NCI-H2227 treated with DMSO at 0.1 percent for 48 hours (cell line): Measurements from ENCODE around the gene ANKRD11.
"Not testable (repeated sequence)": the region's sequence is repeated elsewhere in the genome, so short reads cannot be mapped to it uniquely, and the experiment has no call there.

ENCODE experiments used
- DNase-seq: peaks from one replicate; lab custom pipeline; 2025; lab: John Stamatoyannopoulos, UW

ANKRD11 gene

DNA sequence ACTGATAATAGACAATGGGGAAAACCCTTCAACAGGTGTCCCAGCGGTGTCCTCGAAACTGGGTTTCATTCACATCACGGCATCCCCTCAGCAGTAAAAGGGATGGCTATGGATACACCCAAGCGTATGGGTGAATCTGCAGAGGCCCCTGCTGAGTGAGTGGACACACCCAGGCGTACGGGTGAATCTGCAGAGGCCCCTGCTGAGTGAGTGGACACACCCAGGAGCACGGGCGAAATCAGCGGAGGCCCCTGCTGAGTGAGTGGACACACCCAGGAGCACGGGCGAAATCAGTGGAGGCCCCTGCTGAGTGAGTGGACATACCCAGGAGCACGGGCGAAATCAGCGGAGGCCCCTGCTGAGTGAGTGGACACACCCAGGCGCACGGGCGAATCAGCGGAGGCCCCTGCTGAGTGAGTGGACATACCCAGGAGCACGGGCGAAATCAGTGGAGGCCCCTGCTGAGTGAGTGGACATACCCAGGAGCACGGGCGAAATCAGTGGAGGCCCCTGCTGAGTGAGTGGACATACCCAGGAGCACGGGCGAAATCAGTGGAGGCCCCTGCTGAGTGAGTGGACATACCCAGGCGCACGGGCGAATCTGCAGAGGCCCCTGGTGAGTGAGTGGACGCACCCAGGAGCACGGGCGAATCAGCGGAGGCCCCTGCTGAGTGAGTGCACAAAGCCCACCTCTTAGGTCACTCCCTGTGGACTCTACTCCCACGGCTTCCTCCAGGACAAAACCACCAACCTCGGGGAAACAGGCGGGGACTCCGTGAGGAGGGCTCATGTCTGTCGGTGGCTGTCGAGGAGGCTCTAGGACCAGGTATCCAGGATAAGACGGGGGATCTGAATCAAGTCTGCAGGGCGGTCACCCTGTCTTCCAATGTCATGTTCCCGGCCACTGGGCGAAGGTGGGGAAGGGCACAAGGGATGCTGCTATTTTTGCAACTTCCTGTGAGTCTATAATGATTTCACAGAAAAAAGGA, 161.7 kb downstream of the ANKRD11 start:
- DNase-seq, result not testable (repeated sequence)

DNA sequence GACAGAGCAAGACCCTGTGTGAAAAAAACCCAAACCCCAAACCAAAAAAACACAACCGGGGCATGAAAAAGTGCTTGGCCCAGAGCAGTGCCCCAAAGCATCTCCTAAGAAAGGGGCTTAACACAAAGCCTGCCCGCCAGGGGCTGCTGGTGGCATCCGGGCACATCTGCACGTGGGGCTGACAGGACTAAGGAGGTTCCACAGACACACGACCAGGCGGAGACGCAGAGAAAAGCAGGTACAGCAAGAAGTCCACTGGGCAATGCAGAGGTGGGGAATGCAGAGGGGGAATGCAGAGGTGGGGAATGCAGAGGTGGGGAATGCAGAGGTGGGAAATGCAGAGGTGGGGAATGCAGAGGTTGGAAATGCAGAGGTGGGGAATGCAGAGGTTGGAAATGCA, 163.6 kb downstream of the ANKRD11 start:
- DNase-seq, result no peak

DNA sequence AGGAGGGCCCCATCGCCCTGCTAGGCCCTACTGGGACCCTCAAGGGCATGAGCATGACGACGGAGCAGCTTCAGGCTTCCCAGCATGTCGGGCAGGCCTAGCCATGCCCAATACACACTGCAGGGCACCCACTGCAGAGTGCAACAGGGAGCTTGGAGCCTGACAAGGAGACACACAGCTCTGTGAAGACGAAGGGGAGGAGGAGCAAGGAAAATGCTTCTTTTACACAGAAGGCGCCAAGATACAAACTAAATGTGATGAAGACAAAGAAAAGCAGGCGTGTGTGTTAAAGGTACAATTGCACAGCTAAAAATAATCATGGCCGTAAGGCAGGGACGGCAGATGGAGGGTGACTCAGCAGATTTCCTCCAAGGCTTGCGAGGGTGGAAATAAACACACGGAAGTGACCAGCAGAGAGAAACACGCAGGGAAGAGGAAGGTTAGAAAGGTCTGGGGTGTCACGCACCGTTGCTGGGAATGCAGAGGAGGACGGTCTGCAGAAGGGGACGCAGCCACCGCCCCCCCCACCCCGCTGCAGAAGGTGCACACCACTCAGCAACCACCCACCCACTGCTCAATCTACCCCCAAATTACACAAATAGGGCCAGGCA, 164.4 kb downstream of the ANKRD11 start:
- DNase-seq, result peak; percentile 34

DNA sequence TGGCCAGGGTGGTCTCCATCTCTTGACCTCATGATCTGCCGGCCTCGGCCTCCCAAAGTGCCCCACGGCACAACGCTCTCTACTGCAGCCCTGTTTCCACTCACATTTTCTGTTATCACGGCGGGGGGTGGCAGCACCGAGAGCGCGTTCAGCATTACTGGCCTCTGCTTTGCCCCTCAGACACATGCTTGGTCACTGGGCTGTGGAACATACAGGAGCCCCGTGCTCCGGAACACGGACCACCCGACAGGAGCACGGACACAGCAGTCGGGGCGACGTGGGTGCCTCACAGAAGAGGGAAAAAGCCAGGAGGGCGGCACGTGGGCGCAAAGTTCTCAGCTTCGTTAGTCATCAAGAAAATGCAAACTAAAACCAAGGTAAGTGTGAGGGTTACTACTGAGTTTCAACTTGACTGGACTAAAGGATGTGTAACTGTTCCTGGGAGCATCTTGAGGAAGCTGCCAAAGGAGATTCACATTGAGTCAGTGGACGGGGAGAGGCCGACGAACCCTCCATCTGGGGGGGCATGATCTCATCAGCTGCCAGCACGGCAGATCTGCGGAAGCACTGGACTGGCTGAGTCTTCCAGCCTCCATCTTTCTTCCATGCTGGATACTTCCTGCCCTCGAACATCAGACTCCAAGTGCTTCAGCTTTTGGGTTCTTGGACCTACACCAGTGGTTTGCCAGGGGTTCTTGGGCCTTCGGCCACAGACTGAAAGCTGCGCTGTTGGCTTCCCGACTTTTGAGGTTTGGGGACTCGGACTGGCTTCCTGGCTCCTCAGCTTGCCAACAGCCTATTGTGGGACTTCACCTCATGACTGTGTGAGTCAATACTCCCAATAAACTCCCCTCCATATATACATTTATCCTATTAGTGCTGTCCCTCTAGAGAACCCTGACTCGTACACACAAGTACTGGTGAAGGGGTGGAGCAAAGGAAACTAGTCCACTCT, 166.0 kb downstream of the ANKRD11 start:
- DNase-seq, result no peak

DNA sequence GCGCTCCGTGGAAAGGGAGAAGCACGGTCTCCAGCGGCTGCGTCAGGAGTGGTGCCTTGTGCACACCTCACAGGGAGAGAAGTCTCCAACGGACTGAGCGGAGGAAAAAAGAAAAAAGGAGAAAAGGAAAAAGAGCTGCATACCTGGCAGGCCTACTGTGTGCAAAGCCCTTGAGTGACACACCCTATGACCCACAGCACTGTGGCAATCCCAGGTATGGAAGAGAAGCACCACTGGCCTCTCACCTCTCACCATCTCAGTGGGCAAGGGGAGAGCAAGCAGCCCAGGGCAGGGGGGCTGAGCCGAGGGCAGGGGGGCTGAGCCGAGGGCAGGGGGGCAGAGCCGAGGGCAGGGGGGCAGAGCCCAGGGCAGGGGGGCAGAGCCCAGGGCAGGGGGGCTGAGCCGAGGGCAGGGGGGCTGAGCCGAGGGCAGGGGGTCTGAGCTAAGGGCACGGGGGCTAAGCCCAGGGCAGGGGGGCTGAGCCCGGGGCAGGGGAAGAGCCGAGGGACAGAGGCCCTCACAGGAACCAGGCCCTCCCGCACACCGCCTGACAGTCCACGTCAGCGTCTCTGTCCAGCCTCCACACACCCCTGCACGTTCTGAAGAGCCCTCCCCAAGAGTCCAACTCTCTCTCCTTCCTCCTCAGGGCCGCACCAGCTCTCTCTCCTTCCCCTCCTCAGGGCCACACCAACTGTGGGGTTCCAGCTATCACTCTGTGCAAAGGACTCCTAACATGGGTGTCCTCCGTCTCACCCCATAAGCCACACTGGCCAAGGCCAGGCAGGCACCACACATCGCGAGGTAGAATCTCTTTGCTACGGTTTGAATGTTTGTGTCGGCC, 167.0 kb downstream of the ANKRD11 start:
- no peak for DNase-seq

DNA sequence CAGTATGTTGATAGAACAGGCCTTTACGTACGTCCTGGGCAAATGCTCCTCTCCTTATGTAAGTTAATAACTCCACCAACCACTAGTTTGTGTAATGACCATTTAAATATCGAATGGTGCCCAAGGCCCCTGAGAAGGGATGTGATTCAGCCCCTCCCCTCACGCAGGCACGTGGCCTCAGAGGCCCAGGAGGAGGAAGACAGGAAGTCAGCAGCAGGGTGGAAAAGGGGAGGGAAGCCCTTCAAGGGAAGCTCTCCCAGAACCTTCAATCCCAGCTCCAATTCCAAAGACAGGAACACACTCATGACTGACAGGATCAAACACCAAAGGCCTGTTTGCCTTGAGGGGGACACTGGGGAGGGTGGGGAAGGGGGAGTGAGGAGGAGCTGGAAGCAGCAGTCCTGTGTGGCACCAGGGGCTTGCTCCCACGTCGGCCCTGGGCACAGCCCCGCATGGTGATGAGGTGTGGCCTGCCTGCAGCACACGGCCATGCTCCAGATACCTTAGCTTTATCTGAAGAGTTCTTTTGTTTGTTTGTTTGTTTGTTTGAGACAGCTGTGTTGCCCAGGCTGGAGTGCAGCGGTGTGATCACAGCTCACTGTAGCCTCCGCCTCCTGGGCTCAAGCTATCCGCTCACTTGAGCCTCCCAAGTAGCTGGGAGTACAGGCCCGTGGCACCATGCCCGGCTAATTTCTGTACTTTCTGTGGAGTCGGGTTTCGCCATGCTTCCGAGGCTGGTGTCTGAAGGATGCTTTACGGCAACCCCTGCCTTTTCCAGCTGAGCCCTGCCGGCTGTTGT, 167.8 kb downstream of the ANKRD11 start:
- no peak for DNase-seq

DNA sequence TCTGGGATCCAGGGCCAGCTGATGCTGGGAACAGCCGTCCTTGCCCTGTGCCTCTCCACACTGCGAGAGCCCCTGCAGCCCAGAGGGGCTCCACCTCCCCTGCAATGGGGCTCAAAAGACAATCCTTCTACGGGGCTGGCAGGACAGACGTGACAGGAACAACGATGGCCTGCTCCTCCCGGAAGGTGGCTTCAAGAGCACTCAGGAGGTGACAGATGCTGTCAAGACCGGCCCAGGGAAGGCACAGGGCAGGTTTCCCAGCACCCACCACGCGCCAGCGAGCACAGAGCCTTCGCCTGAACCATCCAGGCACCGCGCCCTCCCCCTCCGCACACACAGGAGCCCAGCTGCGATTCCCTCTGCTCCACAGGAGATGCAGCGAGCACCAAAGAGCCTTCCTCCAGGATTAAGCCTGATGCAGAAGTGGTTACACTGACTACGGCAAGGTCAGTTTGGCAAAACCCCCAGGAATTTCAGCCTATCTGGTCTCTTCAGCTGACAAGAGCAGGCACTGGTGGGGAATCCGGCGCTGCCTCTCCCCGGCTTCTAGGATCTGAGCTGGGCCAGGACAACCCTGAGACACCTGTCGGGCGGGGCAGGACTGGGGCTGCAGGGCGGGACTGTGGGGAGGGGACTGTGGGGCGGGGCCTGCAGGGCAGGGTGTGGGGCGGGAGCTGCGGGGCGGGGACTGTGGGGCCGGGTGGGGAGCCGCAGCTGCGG, 169.4 kb downstream of the ANKRD11 start:
- DNase-seq, result no peak

DNA sequence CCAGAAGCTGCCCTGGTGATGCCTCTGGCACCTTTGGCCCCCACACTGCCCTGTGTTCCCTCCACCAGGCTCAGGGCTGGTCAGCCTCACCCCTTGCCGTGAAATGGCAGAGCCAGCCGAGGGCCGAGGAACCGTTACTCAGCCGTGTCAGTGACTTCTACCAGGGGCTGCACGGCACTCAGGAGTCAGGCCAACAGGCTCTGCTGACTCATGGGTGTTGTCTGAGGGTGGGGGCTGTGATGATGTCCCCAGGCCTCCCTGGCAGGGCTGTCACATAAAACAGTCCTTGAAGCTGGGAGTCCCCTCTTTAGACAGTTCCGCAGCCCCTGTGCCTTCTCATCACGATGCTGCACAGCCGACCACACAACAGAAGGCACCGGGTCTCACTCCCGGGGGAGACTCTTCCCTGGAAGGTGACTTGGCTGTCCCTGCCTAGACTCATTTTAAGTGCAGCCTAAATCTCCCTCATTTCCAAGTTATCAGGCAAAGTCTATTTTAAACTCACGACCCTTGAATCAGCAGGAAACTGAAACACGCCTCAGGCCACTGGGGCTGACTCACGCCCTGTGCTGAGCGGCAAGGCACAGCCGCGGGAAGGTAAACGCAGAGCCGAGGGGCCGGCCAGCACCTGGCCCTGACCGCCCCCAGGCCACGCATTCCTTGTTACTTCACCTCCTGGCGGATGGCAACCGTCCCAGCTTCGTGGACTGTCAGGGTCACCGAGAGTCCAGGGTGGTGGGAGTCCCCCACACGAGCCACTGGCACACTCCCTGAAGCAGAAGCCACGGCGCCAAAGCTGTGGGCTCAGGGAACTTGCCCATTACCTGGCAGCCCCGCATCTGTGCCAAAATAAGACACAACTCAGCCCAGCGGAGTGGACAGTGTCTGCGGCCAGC, 170.2 kb downstream of the ANKRD11 start:
- no peak for DNase-seq

DNA sequence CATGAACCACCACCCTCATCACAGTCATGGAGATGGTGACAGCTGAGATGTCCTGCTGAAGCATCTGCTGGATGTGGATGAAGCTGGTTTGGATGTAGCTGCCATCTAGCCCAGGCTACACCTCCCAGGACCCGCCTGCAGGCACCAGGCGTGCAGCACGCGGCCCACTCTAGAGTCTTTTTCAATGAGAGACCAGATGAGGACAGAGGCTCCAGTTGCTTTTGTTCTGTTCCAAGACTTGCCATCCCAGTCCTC, 170.8 kb downstream of the ANKRD11 start:
- no peak for DNase-seq

DNA sequence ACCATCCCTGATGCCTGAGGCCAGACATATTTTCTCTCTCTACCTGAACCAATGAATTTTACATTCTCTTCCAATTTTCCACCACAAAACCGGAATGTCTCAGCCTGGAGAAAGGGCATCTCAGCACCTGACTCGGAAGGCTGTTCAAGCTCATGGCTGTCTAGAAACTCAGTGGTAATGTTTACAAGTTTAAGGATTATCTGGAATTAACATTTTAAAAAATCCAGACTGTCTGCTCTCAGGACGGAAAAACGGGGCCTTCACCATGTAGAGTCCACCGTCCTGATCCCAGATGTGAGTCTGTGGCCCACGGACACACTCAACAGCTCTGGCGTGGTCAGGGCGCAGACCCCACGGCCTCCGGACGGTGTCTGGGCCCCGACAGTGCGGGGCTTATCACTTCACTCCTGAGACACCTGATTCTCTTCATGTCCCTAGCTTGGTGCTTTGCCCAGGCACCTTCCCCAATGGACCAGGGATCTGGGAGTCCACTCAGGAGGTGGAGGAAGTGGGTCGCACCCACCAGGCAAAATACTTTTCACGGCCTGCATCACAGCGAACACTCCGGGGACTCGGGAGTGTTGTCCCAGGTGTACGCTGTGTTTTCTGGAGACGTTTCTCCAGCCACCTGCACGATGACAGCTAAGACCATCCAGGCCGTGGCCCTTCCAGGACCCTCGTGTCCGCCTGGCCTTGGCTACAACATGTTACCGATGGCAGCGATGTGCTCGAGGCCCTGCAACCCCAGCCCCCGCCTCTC, 171.3 kb downstream of the ANKRD11 start:
- DNase-seq, result no peak

DNA sequence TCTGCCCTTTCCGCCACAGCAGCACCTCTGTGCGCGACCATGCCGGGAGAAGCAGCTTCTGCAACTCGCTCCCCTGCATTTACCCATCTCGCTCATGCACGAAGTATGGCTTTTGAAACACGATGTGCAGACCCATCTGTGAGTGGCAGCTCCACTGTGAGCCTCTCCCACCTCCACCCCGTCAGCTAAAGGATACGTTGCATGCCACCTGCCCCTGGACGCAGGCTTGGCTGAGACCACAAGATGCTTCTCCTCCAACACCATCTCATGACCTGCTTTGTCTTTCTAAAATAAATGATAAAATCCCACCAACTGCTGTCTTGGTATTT, 172.0 kb downstream of the ANKRD11 start:
- DNase-seq, result no peak

DNA sequence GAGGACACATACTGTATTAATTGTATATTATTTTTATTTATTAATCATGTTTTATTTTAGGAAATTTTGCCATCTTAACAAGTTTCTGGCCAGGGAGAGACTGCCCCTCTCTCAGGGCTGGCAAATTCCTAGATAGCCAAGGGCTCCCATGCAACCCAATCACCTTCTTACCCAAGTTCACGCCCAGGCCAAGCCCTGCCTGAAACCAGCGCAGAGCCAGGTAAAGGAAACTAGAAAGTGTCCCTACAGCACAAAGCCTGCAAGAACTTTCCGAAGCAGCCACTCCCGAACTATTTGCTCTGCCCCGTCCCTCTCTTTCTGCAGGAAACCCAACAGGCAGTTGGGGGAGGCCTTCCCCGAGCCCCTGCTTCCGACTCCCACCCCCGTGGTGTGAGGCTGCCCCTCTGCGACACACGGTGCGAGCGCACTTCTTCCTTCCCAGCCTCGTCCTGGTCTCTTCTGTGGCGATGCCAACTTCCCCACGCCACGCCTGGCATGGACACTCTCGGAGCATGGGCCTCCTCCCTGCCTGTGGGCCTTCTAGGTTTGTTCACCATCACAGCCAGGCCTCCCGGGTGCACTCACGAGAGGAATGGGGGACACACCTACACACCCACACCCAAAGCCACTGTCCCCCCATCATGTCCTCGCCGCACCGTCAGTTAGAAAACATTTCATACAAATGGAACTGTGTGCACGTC, 172.5 kb downstream of the ANKRD11 start:
- no peak for DNase-seq

DNA sequence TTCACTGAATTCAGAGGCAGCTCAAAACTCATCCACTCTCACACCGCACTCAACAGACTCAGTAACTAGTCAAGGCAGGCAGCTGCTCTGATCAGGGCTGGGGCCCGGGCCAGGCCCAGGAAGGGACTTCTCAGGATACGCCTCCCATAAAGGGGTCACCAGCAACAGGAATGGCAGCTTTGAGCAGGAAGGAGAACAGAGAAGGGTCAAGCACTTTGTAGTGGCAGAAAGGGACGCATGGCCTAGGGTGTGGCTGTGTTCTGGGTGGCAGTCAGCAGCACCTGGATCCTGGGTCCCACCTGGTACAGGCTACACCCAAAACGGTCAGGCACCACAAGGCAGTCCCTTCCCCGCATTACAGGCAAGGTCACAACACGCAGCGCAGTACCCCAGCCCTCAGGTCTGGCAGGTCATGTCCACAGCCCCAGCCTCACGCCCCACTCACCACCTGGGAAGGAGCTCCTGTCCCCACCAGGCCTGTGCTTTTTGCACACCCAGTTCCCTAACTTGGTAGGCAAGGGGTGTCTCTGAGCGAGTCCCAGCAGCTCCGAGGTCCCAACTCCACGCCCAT, 173.2 kb downstream of the ANKRD11 start:
- DNase-seq, result no peak

DNA sequence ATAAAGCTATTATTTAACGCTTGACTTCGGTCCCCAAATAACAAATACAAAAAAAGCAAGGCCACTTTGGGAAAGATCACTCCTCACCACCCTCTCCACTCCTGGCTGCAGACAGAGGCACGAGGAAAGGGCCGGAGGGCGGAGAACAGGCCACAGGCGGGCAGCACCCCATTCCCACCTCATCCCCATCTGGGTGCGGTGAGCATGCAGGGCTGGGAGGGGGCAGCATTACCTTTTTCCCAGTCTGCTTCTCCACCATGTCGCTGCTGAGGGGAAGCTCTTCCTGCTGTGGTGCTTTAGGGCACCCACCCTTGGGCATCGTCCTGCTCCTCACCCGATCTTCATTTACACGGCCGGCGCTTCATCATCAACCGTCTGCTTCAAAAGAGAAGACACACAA, 173.7 kb downstream of the ANKRD11 start:
- DNase-seq, result no peak

DNA sequence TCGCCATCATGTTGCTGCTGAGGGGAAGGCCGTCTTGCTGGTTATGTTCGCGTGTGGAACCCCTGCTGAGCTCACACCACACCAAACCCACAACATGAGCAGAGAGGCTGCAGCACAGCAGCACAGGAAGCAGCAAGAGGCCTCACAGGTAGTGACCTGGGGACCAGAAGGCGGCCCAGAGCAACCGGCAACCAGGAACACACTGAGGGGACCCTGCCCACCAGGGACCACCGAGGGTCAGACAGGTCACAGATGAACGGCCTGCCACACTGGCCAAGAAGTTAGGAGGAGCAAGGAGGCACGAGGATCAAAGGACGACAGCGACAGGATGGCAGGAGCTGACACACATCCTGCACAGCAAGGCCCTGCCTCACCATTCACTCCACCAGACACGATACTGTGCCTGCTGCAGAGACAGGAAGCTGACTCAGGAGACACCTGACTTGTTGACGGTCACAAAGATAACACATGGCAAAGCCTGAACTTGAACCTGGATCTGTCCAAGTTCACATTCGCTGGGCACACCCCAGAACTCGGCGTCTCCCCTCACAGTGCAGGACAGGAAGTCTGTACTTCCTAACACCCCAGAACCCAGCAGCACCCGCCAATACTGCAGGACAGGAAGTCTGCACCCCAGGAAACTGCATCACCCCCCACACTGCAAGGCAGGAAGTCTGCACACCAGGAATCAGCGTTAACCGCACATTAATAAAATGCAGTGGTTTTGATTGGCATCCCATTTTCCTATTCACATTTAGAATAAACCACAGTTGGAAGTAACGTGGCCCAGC, 174.4 kb downstream of the ANKRD11 start:
- no peak for DNase-seq

DNA sequence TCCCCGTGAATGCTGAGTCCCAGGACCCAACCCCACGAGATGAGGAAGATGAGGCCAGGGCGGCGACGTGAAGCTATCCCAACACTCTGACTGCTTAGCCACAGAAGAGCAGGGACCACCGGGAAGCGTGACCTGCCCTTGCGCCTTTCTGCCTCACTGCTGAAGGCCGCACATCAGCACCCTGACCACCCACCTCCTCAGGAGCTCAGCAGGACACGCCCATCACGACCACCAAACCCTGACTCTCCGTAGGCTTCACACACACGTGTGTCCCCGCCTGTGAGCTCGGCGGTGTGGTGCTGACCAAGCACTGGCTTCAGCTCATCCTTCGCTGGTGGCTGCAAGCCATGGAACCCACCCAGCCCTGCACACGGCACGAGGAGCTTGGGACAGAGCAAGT, 175.1 kb downstream of the ANKRD11 start:
- no peak for DNase-seq

DNA sequence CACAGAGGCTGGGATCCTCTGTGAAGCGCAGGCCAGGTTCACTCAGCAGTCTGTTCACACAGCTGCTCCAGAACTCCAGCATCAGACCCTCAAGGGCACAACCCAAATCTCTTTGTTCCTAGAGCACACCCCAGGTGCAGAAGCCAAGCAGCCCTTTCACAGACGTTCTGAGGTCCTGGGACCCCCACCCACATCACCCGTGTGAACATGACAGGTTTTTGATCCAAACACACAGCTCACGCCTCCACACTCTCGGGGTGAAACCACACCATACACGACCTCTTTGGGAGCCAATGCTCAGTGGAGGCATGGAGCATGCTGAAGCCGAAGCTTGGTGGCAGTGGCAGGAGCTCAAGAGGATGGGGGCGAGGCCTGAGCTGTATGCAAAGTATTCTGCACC, 175.5 kb downstream of the ANKRD11 start:
- no peak for DNase-seq
